ENCODE results near the gene TACR2.
A peak's percentile ranks its signal among the peaks of the same experiment; 100 is the strongest.

Gene TACR2

GRCh38 chr10:69419096-69419743, 2.5 kb upstream of the TACR2 start:
- H3K4me3 Mint-ChIP-seq = no peak overlapping the region
- no peaks in the 10 kb centered on the region for H3K36me3 Mint-ChIP-seq
- DNase-seq (ENCODE audit: low spot score in 2 of 2) (no peak), ATAC-seq (ENCODE audit: low read depth) (no peak)
- H3K4me1 Mint-ChIP-seq = peaks cover 5% of the 10 kb centered on the region
- H3K27me3 Mint-ChIP-seq = peaks cover 9% of the 10 kb centered on the region
- H3K27ac Mint-ChIP-seq = no peak overlapping the region
- H3K9me3 Mint-ChIP-seq = no peaks in the 10 kb centered on the region

DNA sequence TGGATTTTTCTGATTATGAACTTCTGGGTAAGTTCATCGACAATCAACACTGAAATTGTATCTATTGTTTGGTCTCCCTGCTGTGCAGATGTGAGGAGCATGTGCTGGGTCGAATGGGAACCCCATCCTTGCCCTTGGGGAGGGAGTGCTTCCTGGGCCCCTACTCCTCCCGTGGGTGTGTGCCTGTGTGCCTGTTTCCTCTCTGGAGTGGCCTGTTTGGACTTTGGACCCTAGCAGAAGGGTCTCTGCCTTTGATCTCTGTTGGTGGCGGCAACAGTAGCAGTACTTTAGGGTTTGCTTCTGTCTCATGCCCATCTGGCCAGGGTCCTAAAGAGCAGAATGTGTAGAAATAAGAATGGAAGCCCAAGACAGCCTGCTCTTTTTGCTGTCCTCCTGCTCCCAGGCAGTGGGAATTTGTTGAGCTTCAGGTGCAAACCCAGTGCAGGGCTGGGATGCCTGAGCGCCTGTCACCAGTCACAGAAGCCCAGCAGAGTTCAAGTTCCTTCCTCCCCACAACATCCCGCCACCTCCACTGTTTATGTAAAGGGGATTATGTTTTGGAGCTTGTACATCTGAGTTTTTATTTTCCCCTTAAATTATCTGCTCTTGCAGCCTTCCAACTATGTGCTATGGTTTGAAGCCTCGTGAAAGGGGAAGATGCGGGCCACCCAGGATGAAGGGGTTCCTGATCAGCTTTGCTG, 1.5 kb upstream of the TACR2 start:
- H3K9me3 Mint-ChIP-seq = no peaks in the 10 kb centered on the region
- ATAC-seq (ENCODE audit: low read depth) (no peak), DNase-seq (ENCODE audit: low spot score in 2 of 2) (no peak)
- H3K27ac Mint-ChIP-seq = no peak overlapping the region
- peaks cover 9% of the 10 kb centered on the region for H3K27me3 Mint-ChIP-seq
- peaks cover under 1% of the 10 kb centered on the region for H3K4me1 Mint-ChIP-seq
- H3K4me3 Mint-ChIP-seq = no peak overlapping the region
- H3K36me3 Mint-ChIP-seq = no peaks in the 10 kb centered on the region

DNA sequence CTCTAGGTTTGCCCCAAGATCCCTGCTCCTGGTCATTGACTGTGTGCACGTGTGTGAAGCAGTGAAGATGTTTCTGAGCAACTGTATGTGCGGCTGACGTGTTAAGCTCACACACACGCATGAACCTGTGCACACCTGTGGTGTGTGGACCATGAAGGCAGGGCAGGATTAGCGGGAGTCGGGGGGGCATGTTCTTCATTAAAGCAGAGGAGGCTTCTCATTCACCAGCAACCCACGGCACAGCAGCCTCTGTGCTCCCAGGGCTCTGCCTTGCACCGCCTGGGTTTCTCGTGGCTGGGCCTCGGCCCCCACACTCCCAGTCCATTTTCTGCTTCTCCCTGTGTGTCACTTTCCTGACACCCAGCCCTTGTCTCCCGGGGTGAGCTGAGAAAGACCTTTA, 824 bp upstream of the TACR2 start:
- no peak overlapping the region for H3K4me3 Mint-ChIP-seq
- ATAC-seq (ENCODE audit: low read depth) (no peak), DNase-seq (ENCODE audit: low spot score in 2 of 2) (no peak)
- no peaks in the 10 kb centered on the region for H3K9me3 Mint-ChIP-seq
- H3K4me1 Mint-ChIP-seq = peaks cover 2% of the 10 kb centered on the region
- H3K27me3 Mint-ChIP-seq = peaks cover 9% of the 10 kb centered on the region
- H3K36me3 Mint-ChIP-seq = no peaks in the 10 kb centered on the region
- H3K27ac Mint-ChIP-seq = no peak overlapping the region

- H3K4me3 Mint-ChIP-seq = no peak overlapping the region
- no peak overlapping the region for H3K27ac Mint-ChIP-seq
- peaks cover 2% of the 10 kb centered on the region for H3K4me1 Mint-ChIP-seq
- DNase-seq (ENCODE audit: low spot score in 2 of 2) (no peak), ATAC-seq (ENCODE audit: low read depth) (no peak)
- H3K36me3 Mint-ChIP-seq = no peaks in the 10 kb centered on the region
- H3K27me3 Mint-ChIP-seq = peaks cover 9% of the 10 kb centered on the region
- no peaks in the 10 kb centered on the region for H3K9me3 Mint-ChIP-seq
Measured at GRCh38 chr10:69415951-69416350, 767 bp downstream of the TACR2 start.

- H3K9me3 Mint-ChIP-seq = no peaks in the 10 kb centered on the region
- no peak overlapping the region for H3K4me3 Mint-ChIP-seq
- DNase-seq (ENCODE audit: low spot score in 2 of 2) = no peak
- peaks cover 9% of the 10 kb centered on the region for H3K27me3 Mint-ChIP-seq
- no peak overlapping the region for H3K27ac Mint-ChIP-seq
- H3K4me1 Mint-ChIP-seq = peaks cover 6% of the 10 kb centered on the region
- H3K36me3 Mint-ChIP-seq = no peaks in the 10 kb centered on the region
- ATAC-seq (ENCODE audit: low read depth) = no peak
Measured at GRCh38 chr10:69415049-69415448, 1.7 kb downstream of the TACR2 start.

GRCh38 chr10:69414036-69415018, 2.4 kb downstream of the TACR2 start:
- Mint-ChIP-seq H3K4me3 (no peak overlapping the region), H3K4me1 (peaks cover 9% of the 10 kb centered on the region), H3K27me3 (peaks cover 6% of the 10 kb centered on the region), H3K9me3 (no peaks in the 10 kb centered on the region), H3K36me3 (no peaks in the 10 kb centered on the region), H3K27ac (no peak overlapping the region)
- no peak for DNase-seq (ENCODE audit: low spot score in 2 of 2)
- no peak for ATAC-seq (ENCODE audit: low read depth)

GRCh38 chr10:69413221-69413865, 3.4 kb downstream of the TACR2 start:
- no peak for ATAC-seq (ENCODE audit: low read depth)
- peaks cover 5% of the 10 kb centered on the region for H3K27me3 Mint-ChIP-seq
- no peak overlapping the region for H3K27ac Mint-ChIP-seq
- peak in 1 of 2 donors; percentile 31 for DNase-seq (ENCODE audit: low spot score in 2 of 2)
- H3K9me3 Mint-ChIP-seq = no peaks in the 10 kb centered on the region
- peaks cover 11% of the 10 kb centered on the region for H3K4me1 Mint-ChIP-seq
- no peaks in the 10 kb centered on the region for H3K36me3 Mint-ChIP-seq
- H3K4me3 Mint-ChIP-seq = no peak overlapping the region

DNA sequence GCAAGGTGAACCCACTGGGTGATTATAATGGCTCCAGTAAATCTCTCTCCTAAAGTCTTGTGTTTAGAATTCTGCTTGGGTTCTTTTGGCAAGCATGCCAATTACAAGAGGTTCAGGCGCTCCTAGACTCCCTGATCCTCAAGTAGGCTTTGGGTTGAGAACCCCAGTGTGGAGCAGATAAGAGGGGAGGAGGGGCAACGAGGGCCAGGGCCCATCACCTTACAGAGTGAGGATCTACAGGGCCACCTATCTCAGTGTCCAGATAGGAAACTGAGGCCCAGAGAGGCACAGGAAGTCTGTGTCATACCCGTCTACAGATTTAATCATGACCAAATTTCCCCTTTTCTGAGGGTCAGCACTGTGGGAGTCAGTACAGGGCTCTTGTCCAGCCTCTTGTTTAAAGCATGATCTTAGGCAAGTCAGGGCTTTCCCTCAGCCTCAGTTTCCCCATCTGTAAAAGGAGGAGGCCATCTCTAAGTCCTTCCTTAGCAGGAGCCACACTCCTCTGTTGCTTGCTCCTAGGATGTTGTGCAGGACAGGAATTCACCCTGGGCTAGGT, 4.4 kb downstream of the TACR2 start:
- H3K36me3 Mint-ChIP-seq = no peaks in the 10 kb centered on the region
- DNase-seq (ENCODE audit: low spot score in 2 of 2) (no peak), ATAC-seq (ENCODE audit: low read depth) (no peak)
- no peak overlapping the region for H3K27ac Mint-ChIP-seq
- peaks cover 2% of the 10 kb centered on the region for H3K27me3 Mint-ChIP-seq
- H3K9me3 Mint-ChIP-seq = no peaks in the 10 kb centered on the region
- no peak overlapping the region for H3K4me3 Mint-ChIP-seq
- peaks cover 16% of the 10 kb centered on the region for H3K4me1 Mint-ChIP-seq

GRCh38 chr10:69411476-69411875, 5.2 kb downstream of the TACR2 start:
- peaks cover 19% of the 10 kb centered on the region for H3K4me1 Mint-ChIP-seq
- H3K36me3 Mint-ChIP-seq = no peaks in the 10 kb centered on the region
- H3K27ac Mint-ChIP-seq = no peak overlapping the region
- DNase-seq (ENCODE audit: low spot score in 2 of 2) = no peak
- no peak for ATAC-seq (ENCODE audit: low read depth)
- no peaks in the 10 kb centered on the region for H3K9me3 Mint-ChIP-seq
- H3K4me3 Mint-ChIP-seq = no peak overlapping the region
- H3K27me3 Mint-ChIP-seq = peaks cover 2% of the 10 kb centered on the region

- no peaks in the 10 kb centered on the region for H3K36me3 Mint-ChIP-seq
- H3K27ac Mint-ChIP-seq = peak overlapping the region; percentile 25
- H3K4me3 Mint-ChIP-seq = no peak overlapping the region
- peaks cover 2% of the 10 kb centered on the region for H3K27me3 Mint-ChIP-seq
- DNase-seq (ENCODE audit: low spot score in 2 of 2) (no peak), ATAC-seq (ENCODE audit: low read depth) (no peak)
- H3K9me3 Mint-ChIP-seq = no peaks in the 10 kb centered on the region
- H3K4me1 Mint-ChIP-seq = peaks cover 19% of the 10 kb centered on the region
Measured at GRCh38 chr10:69410487-69410886, 6.2 kb downstream of the TACR2 start.

DNA sequence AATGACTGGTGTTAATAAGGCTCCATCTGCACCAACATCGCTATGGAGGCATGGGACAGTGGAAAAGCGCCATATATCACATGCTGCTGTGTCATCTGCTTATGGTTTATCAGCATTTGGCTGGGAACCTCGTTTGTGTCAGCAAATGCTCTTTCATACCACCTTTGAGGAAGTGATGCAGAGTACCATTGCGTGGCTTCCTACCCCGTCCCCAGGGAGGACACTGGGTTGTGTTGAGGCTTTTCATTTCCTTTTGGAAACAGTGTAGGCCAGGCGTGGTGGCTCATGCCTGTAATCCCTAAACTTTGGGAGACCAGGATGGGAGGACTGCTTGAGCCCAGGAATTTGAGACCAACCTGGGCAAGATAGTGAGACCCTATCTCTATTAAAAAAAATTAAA, 6.8 kb downstream of the TACR2 start:
- H3K9me3 Mint-ChIP-seq = no peaks in the 10 kb centered on the region
- peak overlapping the region; percentile 95 for H3K27ac Mint-ChIP-seq
- DNase-seq (ENCODE audit: low spot score in 2 of 2) = peak; percentile 57 to 76
- peaks cover 2% of the 10 kb centered on the region for H3K27me3 Mint-ChIP-seq
- H3K36me3 Mint-ChIP-seq = no peaks in the 10 kb centered on the region
- H3K4me1 Mint-ChIP-seq = peaks cover 19% of the 10 kb centered on the region
- peak overlapping the region; percentile 41 for H3K4me3 Mint-ChIP-seq
- peak; percentile 75 for ATAC-seq (ENCODE audit: low read depth)

DNA sequence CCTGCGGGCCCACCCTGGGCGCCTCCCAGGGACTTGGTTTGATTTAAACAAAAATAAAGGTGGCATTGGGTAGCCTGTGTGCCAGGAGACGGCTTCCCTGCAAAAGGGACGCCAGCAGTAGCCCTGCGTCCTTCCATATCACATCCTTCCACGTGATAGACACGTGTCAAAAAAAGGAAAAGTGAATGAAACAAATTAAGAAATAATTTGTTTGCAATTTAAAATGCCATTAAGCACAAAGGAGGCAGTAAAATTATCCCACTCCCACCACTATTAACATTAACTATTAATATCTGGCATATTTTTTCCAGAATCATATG, 7.6 kb downstream of the TACR2 start:
- H3K4me3 Mint-ChIP-seq = no peak overlapping the region

DNA sequence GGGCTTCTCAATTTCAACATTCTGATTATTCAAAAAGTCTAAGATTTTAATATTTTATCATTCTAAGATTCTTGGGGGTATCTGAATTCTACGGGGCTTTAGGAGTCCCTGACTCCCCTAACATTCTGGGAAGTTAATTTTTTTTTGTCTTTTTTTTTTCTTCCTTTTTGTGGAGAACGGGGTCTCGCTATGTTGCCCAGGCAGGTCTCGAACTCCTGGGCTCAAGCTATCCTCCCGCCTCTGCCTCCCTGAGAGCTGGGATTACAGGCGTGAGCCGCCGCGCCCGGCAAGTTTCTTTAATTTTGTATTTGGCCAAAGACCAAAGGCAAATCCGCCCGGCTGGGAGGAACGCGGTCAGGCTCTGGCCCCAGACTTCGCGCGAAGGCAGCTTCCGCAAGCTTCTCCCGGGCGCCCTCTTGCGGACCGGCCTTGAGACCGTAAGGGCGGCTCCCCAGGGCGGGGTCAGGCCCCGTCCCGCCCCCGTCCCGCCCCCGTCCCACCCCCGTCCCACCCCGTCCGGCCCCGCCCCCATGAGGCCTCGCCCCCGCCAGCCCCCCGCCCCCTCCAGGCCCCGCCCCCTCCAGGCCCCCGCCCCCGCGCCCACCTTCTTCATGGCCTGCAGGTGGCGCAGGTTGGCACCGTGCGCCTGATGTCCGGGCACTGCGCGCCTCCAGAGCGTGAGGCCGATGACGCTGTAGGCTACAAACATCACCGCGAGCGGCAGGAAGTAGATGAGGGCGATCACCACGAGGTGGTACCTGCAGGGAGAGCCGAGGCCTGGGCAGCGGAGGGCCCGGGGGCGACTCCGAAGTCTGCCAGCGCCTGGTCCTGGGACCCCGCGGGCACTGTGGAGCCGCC, 8.2 kb downstream of the TACR2 start:
- Mint-ChIP-seq H3K27me3 (no peaks in the 10 kb centered on the region), H3K9me3 (no peaks in the 10 kb centered on the region), H3K36me3 (peaks cover 3% of the 10 kb centered on the region), H3K27ac (peak overlapping the region; percentile 95), H3K4me1 (peaks cover 19% of the 10 kb centered on the region), H3K4me3 (peak overlapping the region; percentile 80)
- DNase-seq (ENCODE audit: low spot score in 2 of 2) = peak; percentile 84 to 85
- peak; percentile 80 for ATAC-seq (ENCODE audit: low read depth)

More for the DNA sequence above, 7.6 kb downstream of the TACR2 start:
- H3K4me1 Mint-ChIP-seq = peaks cover 19% of the 10 kb centered on the region
- H3K36me3 Mint-ChIP-seq = peaks cover 3% of the 10 kb centered on the region
- H3K27me3 Mint-ChIP-seq = no peaks in the 10 kb centered on the region
- ATAC-seq (ENCODE audit: low read depth) (no peak), DNase-seq (ENCODE audit: low spot score in 2 of 2) (no peak)
- peak overlapping the region; percentile 95 for H3K27ac Mint-ChIP-seq
- no peaks in the 10 kb centered on the region for H3K9me3 Mint-ChIP-seq
